Naive thymus-derived CD8-positive, alpha-beta T cell (primary cell): Measurements from ENCODE around the gene SLC5A2. TPM values are rescaled to one million over a fixed set of nuclear protein-coding genes. Genes with fewer than 3 reads are reported as not detected.

Experiments
- polyA plus RNA-seq, 3 donors: library from polyadenylated mRNA; unstranded; fragments of 300-500 nt; fragmentation: Illumina TruSeq; gene quantifications; one replicate each; pipeline ENCODE4 v1.2.3, GENCODE V29; 2021
- total RNA-seq, 8 experiments: library from RNA in 2 of 8; stranded (reverse) in 2 of 8; gene quantifications; one replicate each; pipeline ENCODE4 v1.2.3 and lab custom pipeline; 2021 to 2026

The SLC5A2 gene
- total and polyA plus RNA-seq, 5 experiments from 2014 or later = 2.3 to 4.7 (median 2.5) TPM

Other genes starting within 250 kb of the SLC5A2 start
- 1 to 10 TPM; 1.5 to 1.8 TPM for gene ITGAM, start 223.1 kb upstream of the SLC5A2 start, total RNA-seq
- 1 to 10 TPM in 1 of 3 donors, under 1 TPM in 2; 0.21 to 6.5 (median 0.77) TPM for gene ITGAM, start 223.1 kb upstream of the SLC5A2 start, polyA plus RNA-seq
- gene ITGAX, start 127.9 kb upstream of the SLC5A2 start, total RNA-seq = under 1 TPM; 0.80 to 0.88 TPM
- 1 to 10 TPM in 1 of 3 donors, under 1 TPM in 2; 0.03 to 1.1 (median 0.06) TPM for gene ITGAX, start 127.9 kb upstream of the SLC5A2 start, polyA plus RNA-seq
- gene ITGAD, start 89.8 kb upstream of the SLC5A2 start, total RNA-seq = not detected
- under 1 TPM in 1 of 3 donors, not detected in 2; 0.52 TPM for gene ITGAD, start 89.8 kb upstream of the SLC5A2 start, polyA plus RNA-seq
- gene COX6A2, start 54.8 kb upstream of the SLC5A2 start, total RNA-seq = not detected
- not detected for gene COX6A2, start 54.8 kb upstream of the SLC5A2 start, polyA plus RNA-seq
- gene ZNF843, start 40.3 kb upstream of the SLC5A2 start, total RNA-seq = under 1 TPM; 0.38 to 0.49 TPM
- gene ZNF843, start 40.3 kb upstream of the SLC5A2 start, polyA plus RNA-seq = under 1 TPM in 2 of 3 donors, not detected in 1; 0.03 to 0.21 TPM
- 10 to 100 TPM; 11.1 to 12.0 TPM for gene ARMC5, start 23.6 kb upstream of the SLC5A2 start, total RNA-seq
- gene ARMC5, start 23.6 kb upstream of the SLC5A2 start, polyA plus RNA-seq = 1 to 10 TPM; 6.2 to 9.8 (median 8.0) TPM
- under 1 TPM; 0.58 to 0.68 TPM for gene TGFB1I1, start 11.0 kb upstream of the SLC5A2 start, total RNA-seq
- under 1 TPM; 0.08 to 0.22 (median 0.20) TPM for gene TGFB1I1, start 11.0 kb upstream of the SLC5A2 start, polyA plus RNA-seq
- gene RUSF1, start 25.3 kb downstream of the SLC5A2 start, total RNA-seq = 100 to 1,000 TPM; 108 to 110 TPM
- 10 to 100 TPM; 15.3 to 28.6 (median 22.3) TPM for gene RUSF1, start 25.3 kb downstream of the SLC5A2 start, polyA plus RNA-seq
- gene AHSP, start 44.8 kb downstream of the SLC5A2 start, total RNA-seq = not detected
- not detected for gene AHSP, start 44.8 kb downstream of the SLC5A2 start, polyA plus RNA-seq